ENCODE measurements around the gene ABLIM1.

DNA sequence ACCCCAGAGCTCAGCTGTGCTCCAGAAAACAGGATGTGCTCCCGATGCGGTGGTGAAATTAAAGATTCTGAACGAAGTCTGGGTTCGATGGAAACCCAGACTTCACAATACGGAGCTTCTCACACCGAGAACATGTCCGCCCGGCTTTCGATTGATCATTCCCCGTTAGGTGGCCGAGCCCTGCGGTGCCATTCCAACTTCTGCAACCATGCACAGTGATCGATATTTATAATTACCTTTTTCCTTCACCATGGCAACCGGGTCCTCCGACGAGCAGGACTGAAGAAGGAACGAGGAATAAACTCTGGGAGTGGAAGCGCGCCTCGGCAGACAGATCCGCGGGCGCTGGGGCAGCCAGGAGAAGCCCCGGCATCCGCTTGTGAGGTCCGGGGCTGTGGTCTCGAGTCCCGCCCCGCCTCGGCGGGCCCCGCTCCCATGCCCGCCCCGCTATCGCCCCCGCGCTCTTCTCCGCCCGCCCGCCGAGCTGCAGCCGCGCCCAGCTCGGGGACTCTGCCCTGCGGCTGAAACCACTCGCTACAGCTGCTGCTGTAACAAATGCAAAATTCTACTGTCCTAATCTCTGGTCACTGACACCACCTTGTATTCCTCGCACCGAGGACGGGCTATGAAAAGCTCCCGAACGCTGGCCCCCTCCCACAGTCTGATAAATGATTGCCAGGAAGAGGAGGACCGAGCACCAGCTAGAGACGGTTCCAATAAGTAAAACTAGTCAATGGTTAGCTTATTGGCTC lies 26.2 kb downstream of the ABLIM1 start:
- TF ChIP-seq RAD21 (IDR thresholded peaks at IDR 0.05; ENCODE audit: low read depth): no peak
- TF ChIP-seq EP300 (IDR thresholded peaks at IDR 0.05; ENCODE audit: borderline replicate concordance): no peak
- no peak for TF ChIP-seq CREB1 (IDR thresholded peaks at IDR 0.05; ENCODE audit: low read depth)
- TF ChIP-seq, protein P1, sequence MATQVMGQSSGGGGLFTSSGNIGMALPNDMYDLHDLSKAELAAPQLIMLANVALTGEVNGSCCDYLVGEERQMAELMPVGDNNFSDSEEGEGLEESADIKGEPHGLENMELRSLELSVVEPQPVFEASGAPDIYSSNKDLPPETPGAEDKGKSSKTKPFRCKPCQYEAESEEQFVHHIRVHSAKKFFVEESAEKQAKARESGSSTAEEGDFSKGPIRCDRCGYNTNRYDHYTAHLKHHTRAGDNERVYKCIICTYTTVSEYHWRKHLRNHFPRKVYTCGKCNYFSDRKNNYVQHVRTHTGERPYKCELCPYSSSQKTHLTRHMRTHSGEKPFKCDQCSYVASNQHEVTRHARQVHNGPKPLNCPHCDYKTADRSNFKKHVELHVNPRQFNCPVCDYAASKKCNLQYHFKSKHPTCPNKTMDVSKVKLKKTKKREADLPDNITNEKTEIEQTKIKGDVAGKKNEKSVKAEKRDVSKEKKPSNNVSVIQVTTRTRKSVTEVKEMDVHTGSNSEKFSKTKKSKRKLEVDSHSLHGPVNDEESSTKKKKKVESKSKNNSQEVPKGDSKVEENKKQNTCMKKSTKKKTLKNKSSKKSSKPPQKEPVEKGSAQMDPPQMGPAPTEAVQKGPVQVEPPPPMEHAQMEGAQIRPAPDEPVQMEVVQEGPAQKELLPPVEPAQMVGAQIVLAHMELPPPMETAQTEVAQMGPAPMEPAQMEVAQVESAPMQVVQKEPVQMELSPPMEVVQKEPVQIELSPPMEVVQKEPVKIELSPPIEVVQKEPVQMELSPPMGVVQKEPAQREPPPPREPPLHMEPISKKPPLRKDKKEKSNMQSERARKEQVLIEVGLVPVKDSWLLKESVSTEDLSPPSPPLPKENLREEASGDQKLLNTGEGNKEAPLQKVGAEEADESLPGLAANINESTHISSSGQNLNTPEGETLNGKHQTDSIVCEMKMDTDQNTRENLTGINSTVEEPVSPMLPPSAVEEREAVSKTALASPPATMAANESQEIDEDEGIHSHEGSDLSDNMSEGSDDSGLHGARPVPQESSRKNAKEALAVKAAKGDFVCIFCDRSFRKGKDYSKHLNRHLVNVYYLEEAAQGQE (IDR thresholded peaks at IDR 0.05; ENCODE audit: low read depth): no peak
- TF ChIP-seq TAF1 (IDR thresholded peaks at IDR 0.05; ENCODE audit: low read depth): no peak
- no peak for TF ChIP-seq FOXM1 (IDR thresholded peaks at IDR 0.05; ENCODE audit: borderline replicate concordance, low read depth)
- no peak for TF ChIP-seq TEAD4 (IDR thresholded peaks at IDR 0.05)
- TF ChIP-seq TCF12 (IDR thresholded peaks at IDR 0.05; ENCODE audit: low read depth): no peak
- TF ChIP-seq YY1 (IDR thresholded peaks at IDR 0.05; ENCODE audit: low read depth): no peak

Measured in Ishikawa (cell line).